OCI-LY1 (cell line): ENCODE data around the gene ROBO1.

Experiments
- H2AFZ ChIP-seq: fragments of 200-600 bp; sonication (generic), shearing (Covaris generic); 2 replicates; pipeline ENCODE4 v1.6.0; 2014; ENCODE audit warnings: antibody characterized with exemption, mild to moderate bottlenecking, low read length
- H3F3A ChIP-seq: fragments of 200-600 bp; sonication (generic), shearing (Covaris generic); 2 replicates; pipeline ENCODE4 v1.6.0; 2014; ENCODE audit warnings: mild to moderate bottlenecking, antibody characterized with exemption, low read length, moderate library complexity; ENCODE audit not compliant: insufficient read depth
- H3K27ac ChIP-seq: fragments of 200-600 bp; sonication (generic); 2 replicates; pipeline ENCODE4 v1.5.1; 2014; ENCODE audit warnings: low read length, mixed run types, mild to moderate bottlenecking, low read depth; ENCODE audit not compliant: poor library complexity, severe bottlenecking
- H3K27me3 ChIP-seq: fragments of 200-600 bp; sonication (generic); 2 replicates; pipeline ENCODE4 v1.6.0; 2014; ENCODE audit warnings: antibody characterized with exemption, mild to moderate bottlenecking, low read length, moderate library complexity; ENCODE audit not compliant: insufficient read depth
- H3K36me3 ChIP-seq: fragments of 200-600 bp; sonication (generic); 2 replicates; pipeline ENCODE4 v1.6.1; 2014; ENCODE audit warnings: mild to moderate bottlenecking, antibody characterized with exemption, low read length, moderate library complexity, mixed read lengths; ENCODE audit not compliant: insufficient read depth
- H3K4me1 ChIP-seq: fragments of 200-600 bp; sonication (generic); 2 replicates; pipeline ENCODE4 v1.5.1; 2014; ENCODE audit warnings: mild to moderate bottlenecking, low read length, moderate library complexity; ENCODE audit not compliant: insufficient read depth, severe bottlenecking
- H3K4me2 ChIP-seq: fragments of 200-600 bp; sonication (generic), shearing (Covaris generic); 2 replicates; pipeline ENCODE4 v1.6.1; 2014; ENCODE audit warnings: low read length
- H3K4me3 ChIP-seq: fragments of 200-600 bp; sonication (generic); 2 replicates; pipeline ENCODE4 v1.5.1; 2014; ENCODE audit warnings: low read length, low read depth, mild to moderate bottlenecking, mixed read lengths; ENCODE audit not compliant: poor library complexity, severe bottlenecking
- H3K79me2 ChIP-seq: fragments of 200-600 bp; shearing (Covaris generic); 2 replicates; pipeline ENCODE4 v1.6.1; 2016; ENCODE audit warnings: mixed run types, low read length, mixed read lengths; ENCODE audit not compliant: insufficient read depth
- H3K9ac ChIP-seq: fragments of 200-600 bp; sonication (generic), shearing (Covaris generic); 2 replicates; pipeline ENCODE4 v1.6.1; 2014; ENCODE audit warnings: mild to moderate bottlenecking, low read length, mixed read lengths
- H3K9me2 ChIP-seq: fragments of 200-600 bp; sonication (generic), shearing (Covaris generic); 2 replicates; pipeline ENCODE4 v1.6.1; 2014; ENCODE audit warnings: low read depth, mild to moderate bottlenecking, low read length, mixed read lengths
- H3K9me3 ChIP-seq: fragments of 200-600 bp; shearing (Covaris generic); 2 replicates; pipeline ENCODE4 v1.6.1; 2014; ENCODE audit warnings: low read length, mixed read lengths
- H4K20me1 ChIP-seq: fragments of 200-600 bp; sonication (generic), shearing (Covaris generic); 2 replicates; pipeline ENCODE4 v1.6.0; 2016; ENCODE audit warnings: mild to moderate bottlenecking, low read length; ENCODE audit not compliant: insufficient read depth
- EZH2 ChIP-seq: fragments of 200-600 bp; sonication (generic), shearing (Covaris generic); IDR thresholded peaks from 2 replicates; pipeline ENCODE4 v1.8.0; 2017; ENCODE audit warnings: borderline replicate concordance, mixed run types, mild to moderate bottlenecking, antibody characterized with exemption, low read length, moderate library complexity, mixed read lengths
- TF ChIP-seq, protein P1 (sequence below): fragments of 200-600 bp; sonication (generic), shearing (Covaris generic); IDR thresholded peaks from 2 replicates; pipeline ENCODE4 v1.5.1; 2017; ENCODE audit warnings: mild to moderate bottlenecking, antibody characterized with exemption, low read length, moderate library complexity, mixed read lengths

Gene ROBO1

DNA sequence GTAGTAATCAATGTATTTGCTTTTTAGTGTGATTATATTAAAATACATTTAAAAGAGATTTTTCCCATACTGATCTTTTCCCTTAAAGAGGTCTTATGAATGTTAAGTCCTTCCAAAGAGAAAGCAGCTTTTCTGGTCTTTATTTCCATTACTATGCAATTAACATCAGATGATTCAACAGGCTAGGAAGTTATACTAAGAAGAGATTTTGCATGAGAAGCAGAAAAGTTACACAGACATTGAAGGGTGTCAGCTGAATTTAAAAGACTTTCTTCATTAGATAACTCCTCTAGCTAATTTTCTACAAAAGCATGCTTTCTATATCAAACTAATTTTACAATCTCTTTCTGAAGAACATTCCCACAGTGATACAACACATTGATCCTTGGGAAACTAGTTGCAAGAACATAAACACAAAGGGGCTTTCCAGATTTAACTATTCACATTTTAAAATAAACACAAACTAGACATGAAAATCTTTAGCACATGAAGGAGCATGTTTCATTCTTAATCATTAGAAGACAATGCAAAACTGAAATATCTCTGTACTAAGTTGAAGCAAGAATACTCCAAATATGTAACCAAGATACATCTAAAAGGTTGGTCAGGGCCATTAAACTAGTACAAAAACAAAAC lies 965.8 kb downstream of the ROBO1 start:
- Histone ChIP-seq H3K9ac (no peak overlapping the region), H3K4me1 (no peaks in the 10 kb centered on the region), H3K36me3 (no peaks in the 10 kb centered on the region), H3K79me2 (no peaks in the 10 kb centered on the region), H3K27ac (no peak overlapping the region), H3K27me3 (no peaks in the 10 kb centered on the region), H2AFZ (no peak overlapping the region), H3K9me2 (no peaks in the 10 kb centered on the region), H3F3A (no peaks in the 10 kb centered on the region), H4K20me1 (no peaks in the 10 kb centered on the region), H3K4me3 (no peak overlapping the region), H3K4me2 (no peak overlapping the region), H3K9me3 (no peaks in the 10 kb centered on the region)
- no peak for TF ChIP-seq EZH2
- TF ChIP-seq, protein P1, sequence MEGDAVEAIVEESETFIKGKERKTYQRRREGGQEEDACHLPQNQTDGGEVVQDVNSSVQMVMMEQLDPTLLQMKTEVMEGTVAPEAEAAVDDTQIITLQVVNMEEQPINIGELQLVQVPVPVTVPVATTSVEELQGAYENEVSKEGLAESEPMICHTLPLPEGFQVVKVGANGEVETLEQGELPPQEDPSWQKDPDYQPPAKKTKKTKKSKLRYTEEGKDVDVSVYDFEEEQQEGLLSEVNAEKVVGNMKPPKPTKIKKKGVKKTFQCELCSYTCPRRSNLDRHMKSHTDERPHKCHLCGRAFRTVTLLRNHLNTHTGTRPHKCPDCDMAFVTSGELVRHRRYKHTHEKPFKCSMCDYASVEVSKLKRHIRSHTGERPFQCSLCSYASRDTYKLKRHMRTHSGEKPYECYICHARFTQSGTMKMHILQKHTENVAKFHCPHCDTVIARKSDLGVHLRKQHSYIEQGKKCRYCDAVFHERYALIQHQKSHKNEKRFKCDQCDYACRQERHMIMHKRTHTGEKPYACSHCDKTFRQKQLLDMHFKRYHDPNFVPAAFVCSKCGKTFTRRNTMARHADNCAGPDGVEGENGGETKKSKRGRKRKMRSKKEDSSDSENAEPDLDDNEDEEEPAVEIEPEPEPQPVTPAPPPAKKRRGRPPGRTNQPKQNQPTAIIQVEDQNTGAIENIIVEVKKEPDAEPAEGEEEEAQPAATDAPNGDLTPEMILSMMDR = no peak

DNA sequence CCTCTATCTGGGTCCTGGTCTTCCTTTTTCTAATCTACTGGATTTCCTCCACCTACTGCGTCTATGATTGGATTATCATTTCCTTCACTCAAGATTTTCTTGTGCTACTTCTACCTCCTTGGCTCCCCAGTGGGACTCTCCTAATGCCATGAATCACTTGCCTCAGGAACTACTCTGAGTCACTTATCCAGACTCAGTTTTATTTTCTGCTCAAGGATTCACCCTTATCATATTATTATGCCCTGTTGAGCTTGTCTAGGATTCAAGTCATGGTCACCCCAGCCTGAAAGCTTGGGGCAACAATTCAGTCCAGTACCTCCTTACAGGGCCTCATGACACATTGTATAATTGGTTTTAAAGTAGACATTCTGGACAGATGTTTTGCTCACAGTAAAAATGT lies 968.1 kb downstream of the ROBO1 start:
- H3K27ac ChIP-seq = no peak overlapping the region
- no peaks in the 10 kb centered on the region for H3K36me3 ChIP-seq
- H3K4me3 ChIP-seq = no peak overlapping the region
- TF ChIP-seq, protein P1 = no peak
- no peak for TF ChIP-seq EZH2
- H3K9ac ChIP-seq = no peak overlapping the region
- H2AFZ ChIP-seq = no peak overlapping the region
- no peaks in the 10 kb centered on the region for H3K79me2 ChIP-seq
- no peaks in the 10 kb centered on the region for H3K9me3 ChIP-seq
- H3K4me2 ChIP-seq = no peak overlapping the region
- H3K4me1 ChIP-seq = no peaks in the 10 kb centered on the region
- no peaks in the 10 kb centered on the region for H3K9me2 ChIP-seq
- H3F3A ChIP-seq = no peaks in the 10 kb centered on the region
- no peaks in the 10 kb centered on the region for H3K27me3 ChIP-seq
- no peaks in the 10 kb centered on the region for H4K20me1 ChIP-seq

DNA sequence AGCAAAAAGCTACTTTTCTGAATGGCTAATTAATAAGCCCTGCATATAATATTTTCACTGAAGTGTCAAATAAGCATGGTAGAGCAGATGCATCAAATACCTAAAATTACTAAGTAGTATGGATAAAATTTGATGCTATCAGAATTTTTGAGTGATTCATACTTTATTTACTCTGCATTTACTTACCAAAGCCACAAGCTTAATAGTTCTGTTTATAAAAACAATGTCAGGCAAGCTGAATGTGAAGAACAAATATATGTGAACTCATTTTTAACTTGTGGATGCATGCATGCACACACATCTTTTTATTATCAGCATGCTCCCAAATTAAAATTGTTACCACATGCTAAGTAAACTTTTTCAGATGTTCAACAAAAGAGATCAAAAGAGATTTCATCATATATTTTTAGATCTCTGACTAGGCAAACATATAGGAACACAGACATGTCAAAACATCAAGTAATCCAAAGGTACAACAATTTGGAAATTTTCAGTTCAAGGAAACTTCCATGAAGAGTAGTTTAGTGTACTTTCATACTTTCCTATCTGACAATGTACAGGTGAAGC lies 969.4 kb downstream of the ROBO1 start:
- Histone ChIP-seq H3K9me2 (no peaks in the 10 kb centered on the region), H3K4me3 (no peak overlapping the region), H3K27ac (no peak overlapping the region), H3K27me3 (no peaks in the 10 kb centered on the region), H3F3A (no peaks in the 10 kb centered on the region), H3K36me3 (no peaks in the 10 kb centered on the region), H3K9ac (no peak overlapping the region), H3K4me2 (no peak overlapping the region), H3K9me3 (no peaks in the 10 kb centered on the region), H4K20me1 (no peaks in the 10 kb centered on the region), H2AFZ (no peak overlapping the region), H3K79me2 (no peaks in the 10 kb centered on the region), H3K4me1 (no peaks in the 10 kb centered on the region)
- TF ChIP-seq, protein P1 = no peak
- TF ChIP-seq EZH2 = no peak
